Astrocyte (in vitro differentiated cells and primary cell): Measurements from ENCODE around the gene GCNT1. TPM values are rescaled to one million over a fixed set of nuclear protein-coding genes. Genes with fewer than 3 reads are reported as not detected.
A peak's percentile ranks its signal among the peaks of the same experiment; 100 is the strongest.
"Not testable (repeated sequence)": the region's sequence is repeated elsewhere in the genome, so short reads cannot be mapped to it uniquely, and the experiment has no call there.

Experiments
- DNase-seq: peaks from one replicate; pipeline ENCODE4 v3.0.0-alpha.2; 2010; ENCODE audit warnings: low read depth
- FAIRE-seq: peaks from 2 replicates; lab custom pipeline; 2011; peaks lifted over from hg19 to GRCh38; lab: Jason Lieb, UNC
- H2AFZ ChIP-seq: 2 replicates; pipeline ENCODE4 v1.6.0; 2012; ENCODE audit warnings: low read depth, low read length, inconsistent platforms
- H3K27ac ChIP-seq: 2 replicates; pipeline ENCODE4 v1.5.1; 2011; ENCODE audit warnings: low read depth, low read length, inconsistent platforms
- H3K27me3 ChIP-seq: 2 replicates; pipeline ENCODE4 v1.6.0; 2011; ENCODE audit warnings: low read length, inconsistent platforms; ENCODE audit not compliant: insufficient read depth
- H3K36me3 ChIP-seq: 2 replicates; pipeline ENCODE4 v1.5.1; 2011; ENCODE audit warnings: low read length, inconsistent platforms; ENCODE audit not compliant: insufficient read depth
- H3K4me1 ChIP-seq: 2 replicates; pipeline ENCODE4 v1.5.1; 2011; ENCODE audit warnings: low read length, inconsistent platforms; ENCODE audit not compliant: insufficient read depth
- H3K4me2 ChIP-seq: 2 replicates; pipeline ENCODE4 v1.6.0; 2012; ENCODE audit warnings: low read length, inconsistent platforms
- H3K4me3 ChIP-seq: 2 replicates; pipeline ENCODE4 v1.5.1; 2011; ENCODE audit warnings: low read depth, mild to moderate bottlenecking, low read length, inconsistent platforms; ENCODE audit not compliant: insufficient read depth
- H3K79me2 ChIP-seq: 2 replicates; pipeline ENCODE4 v1.6.0; 2012; ENCODE audit warnings: mild to moderate bottlenecking, low read length, inconsistent platforms; ENCODE audit not compliant: insufficient read depth
- H3K9ac ChIP-seq: 2 replicates; pipeline ENCODE4 v1.6.0; 2012; ENCODE audit warnings: mild to moderate bottlenecking, low read length, inconsistent platforms
- H3K9me3 ChIP-seq: 2 replicates; pipeline ENCODE4 v1.5.1; 2012; ENCODE audit warnings: low read depth, mild to moderate bottlenecking, low read length, inconsistent platforms; ENCODE audit not compliant: insufficient read depth
- H4K20me1 ChIP-seq: 2 replicates; pipeline ENCODE4 v1.6.0; 2012; ENCODE audit warnings: low read length, inconsistent platforms; ENCODE audit not compliant: insufficient read depth
- H3K27ac Mint-ChIP-seq: one replicate; pipeline ENCODE4 v1.8.0; 2021; ENCODE audit warnings: mild to moderate bottlenecking, mixed read lengths; ENCODE audit not compliant: unreplicated experiment
- H3K27me3 Mint-ChIP-seq: one replicate; pipeline ENCODE4 v1.8.0; 2021; ENCODE audit warnings: low read depth, mixed read lengths; ENCODE audit not compliant: unreplicated experiment
- H3K36me3 Mint-ChIP-seq: one replicate; pipeline ENCODE4 v1.8.0; 2021; ENCODE audit warnings: low read depth, mixed read lengths; ENCODE audit not compliant: unreplicated experiment
- H3K4me1 Mint-ChIP-seq: one replicate; pipeline ENCODE4 v1.8.0; 2021; ENCODE audit warnings: low read depth, mixed read lengths; ENCODE audit not compliant: unreplicated experiment
- H3K4me3 Mint-ChIP-seq: one replicate; pipeline ENCODE4 v1.8.0; 2021; ENCODE audit warnings: mild to moderate bottlenecking, moderate library complexity, mixed read lengths; ENCODE audit not compliant: unreplicated experiment
- H3K9me3 Mint-ChIP-seq: one replicate; pipeline ENCODE4 v1.8.0; 2021; ENCODE audit warnings: mild to moderate bottlenecking, mixed read lengths; ENCODE audit not compliant: unreplicated experiment
- CTCF ChIP-seq: IDR thresholded peaks from 2 replicates; pipeline ENCODE4 v1.5.1; 2011; ENCODE audit warnings: low read depth, mild to moderate bottlenecking, inconsistent platforms, low read length, moderate library complexity; ENCODE audit not compliant: insufficient read depth
- EZH2 ChIP-seq: IDR thresholded peaks from 2 replicates; pipeline ENCODE4 v1.6.1; 2012; ENCODE audit warnings: mild to moderate bottlenecking, low read length, inconsistent platforms; ENCODE audit not compliant: insufficient read depth
- total RNA-seq: library from RNA; stranded (reverse); gene quantifications from 2 replicates; pipeline ENCODE4 v1.2.1, GENCODE V29; 2021

The GCNT1 gene
- total RNA-seq, 1 donor from 2014 or later: 14.7 TPM

GRCh38 chr9:76433406-76433805, 25.6 kb upstream of the GCNT1 start:
- H3K9me3 ChIP-seq: no peaks in the 10 kb centered on the region
- H3K4me3 ChIP-seq: no peak overlapping the region
- H2AFZ ChIP-seq: peak overlapping the region; percentile 45
- H3K27ac ChIP-seq: peak overlapping the region; percentile 44
- H3K36me3 ChIP-seq: no peaks in the 10 kb centered on the region
- DNase-seq: no peak
- no peaks in the 10 kb centered on the region for H3K27me3 Mint-ChIP-seq
- H3K4me2 ChIP-seq: peak overlapping the region; percentile 70
- H3K79me2 ChIP-seq: no peaks in the 10 kb centered on the region
- no peaks in the 10 kb centered on the region for H4K20me1 ChIP-seq
- no peak overlapping the region for H3K27ac Mint-ChIP-seq
- peak overlapping the region; percentile 41 for H3K9ac ChIP-seq
- no peaks in the 10 kb centered on the region for H3K27me3 ChIP-seq
- no peak for FAIRE-seq
- no peaks in the 10 kb centered on the region for H3K9me3 Mint-ChIP-seq
- TF ChIP-seq EZH2 (no peak), CTCF (no peak)
- H3K4me1 Mint-ChIP-seq: peaks cover 6% of the 10 kb centered on the region
- no peaks in the 10 kb centered on the region for H3K36me3 Mint-ChIP-seq
- peaks cover 14% of the 10 kb centered on the region for H3K4me1 ChIP-seq
- no peak overlapping the region for H3K4me3 Mint-ChIP-seq

- DNase-seq (peak; percentile 72), FAIRE-seq (no peak)
- Mint-ChIP-seq H3K9me3 (no peaks in the 10 kb centered on the region), H3K27ac (no peak overlapping the region), H3K27me3 (no peaks in the 10 kb centered on the region), H3K36me3 (no peaks in the 10 kb centered on the region), H3K4me3 (no peak overlapping the region), H3K4me1 (peaks cover 6% of the 10 kb centered on the region)
- TF ChIP-seq CTCF (no peak), EZH2 (no peak)
- Histone ChIP-seq H3K27me3 (no peaks in the 10 kb centered on the region), H3K4me1 (peaks cover 14% of the 10 kb centered on the region), H3K4me3 (no peak overlapping the region), H3K27ac (peak overlapping the region; percentile 44), H3K79me2 (no peaks in the 10 kb centered on the region), H3K9me3 (no peaks in the 10 kb centered on the region), H3K9ac (peak overlapping the region; percentile 41), H2AFZ (peak overlapping the region; percentile 45), H3K4me2 (peak overlapping the region; percentile 70), H3K36me3 (no peaks in the 10 kb centered on the region), H4K20me1 (no peaks in the 10 kb centered on the region)
Measured at GRCh38 chr9:76433836-76434235, 25.1 kb upstream of the GCNT1 start.

GRCh38 chr9:76434897-76435296, 24.1 kb upstream of the GCNT1 start:
- H3K36me3 Mint-ChIP-seq, H3K9ac ChIP-seq, H3K4me3 ChIP-seq, H3K27me3 Mint-ChIP-seq, H3K4me2 ChIP-seq, H3K4me1 Mint-ChIP-seq, H3K4me3 Mint-ChIP-seq, H3K9me3 ChIP-seq, H3K27ac ChIP-seq, H2AFZ ChIP-seq, H3K79me2 ChIP-seq, H3K9me3 Mint-ChIP-seq, H4K20me1 ChIP-seq, FAIRE-seq, H3K27ac Mint-ChIP-seq, DNase-seq, H3K27me3 ChIP-seq, H3K36me3 ChIP-seq: not testable (repeated sequence)
- peaks cover 14% of the 10 kb centered on the region for H3K4me1 ChIP-seq

- H3K4me3 Mint-ChIP-seq, H3K9ac ChIP-seq, H3K27me3 ChIP-seq, H2AFZ ChIP-seq, DNase-seq, H3K36me3 Mint-ChIP-seq, H3K9me3 Mint-ChIP-seq, H3K27ac Mint-ChIP-seq, FAIRE-seq, H3K79me2 ChIP-seq, H3K4me2 ChIP-seq, H4K20me1 ChIP-seq, H3K27ac ChIP-seq, H3K9me3 ChIP-seq, H3K36me3 ChIP-seq, H3K27me3 Mint-ChIP-seq, H3K4me3 ChIP-seq: not testable (repeated sequence)
- peaks cover 17% of the 10 kb centered on the region for H3K4me1 Mint-ChIP-seq
- peaks cover 28% of the 10 kb centered on the region for H3K4me1 ChIP-seq
Measured at GRCh38 chr9:76437017-76437699, 21.8 kb upstream of the GCNT1 start.
